HEK293 (cell line): ENCODE data around the gene TXLNA.

Experiments
- CTCF ChIA-PET: fragments of 350-600 bp; formaldehyde crosslinking; extraction: SDS; loops from one replicate; lab custom pipeline; 2021; ENCODE audit warnings: antibody characterized with exemption; lab: Yijun Ruan, JAX
- POLR2A ChIA-PET: fragments of 300-600 bp; formaldehyde crosslinking; extraction: SDS; loops from one replicate; lab custom pipeline; 2020; ENCODE audit warnings: antibody characterized with exemption, inconsistent platforms; lab: Yijun Ruan, JAX
- H3K27ac ChIP-seq: fragments of 200-500 bp; sonication (Bioruptor generic); 2 replicates; pipeline ENCODE4 v1.5.1; 2014; ENCODE audit warnings: low read depth, low read length, control low read depth, inconsistent platforms; ENCODE audit errors: extremely low read depth
- H3K36me3 ChIP-seq, 2 experiments: fragments of 200-500 bp in 1 of 2; sonication (Bioruptor generic) in 1 of 2; 1 replicate in 1 of 2; 2 replicates in 1 of 2; pipeline ENCODE4 v1.5.1; 2014 to 2017; ENCODE audit warnings: inconsistent platforms in 2 of 2, low read length in 2 of 2; ENCODE audit not compliant: control insufficient read depth in 2 of 2, insufficient read depth in 1 of 2
- H3K4me1 ChIP-seq: fragments of 200-500 bp; sonication (Bioruptor generic); 2 replicates; pipeline ENCODE4 v1.5.1; 2014; ENCODE audit warnings: mild to moderate bottlenecking, low read length, inconsistent platforms; ENCODE audit not compliant: control insufficient read depth, insufficient read depth
- H3K4me3 ChIP-seq: 2 replicates; pipeline ENCODE4 v1.5.1; 2011; ENCODE audit warnings: low read depth, mild to moderate bottlenecking, control low read depth, low read length, moderate library complexity
- H3K9me3 ChIP-seq: fragments of 200-500 bp; sonication (Bioruptor generic); 2 replicates; pipeline ENCODE4 v1.5.1; 2014; ENCODE audit warnings: low read depth, low read length, inconsistent platforms; ENCODE audit not compliant: control insufficient read depth, insufficient read depth
- EGR2 ChIP-seq: fragments of 450-650 bp; formaldehyde crosslinking; IDR thresholded peaks from 2 replicates; pipeline ENCODE4 v1.5.1; 2016; ENCODE audit warnings: low read depth, missing biosample characterization, missing genetic modification characterization
- SALL2 ChIP-seq: fragments of 450-650 bp; formaldehyde crosslinking; IDR thresholded peaks from 2 replicates; pipeline ENCODE4 v1.5.0; 2017; ENCODE audit warnings: missing biosample characterization, mild to moderate bottlenecking, missing genetic modification characterization, borderline replicate concordance
- SCRT2 ChIP-seq: fragments of 450-650 bp; formaldehyde crosslinking; IDR thresholded peaks from 2 replicates; pipeline ENCODE4 v1.5.1; 2016; ENCODE audit warnings: missing biosample characterization, missing genetic modification characterization
- TRIM28 ChIP-seq: IDR thresholded peaks from 2 replicates; pipeline ENCODE4 v1.6.1; 2011; ENCODE audit warnings: low read length, control low read depth, borderline replicate concordance
- ZBTB48 ChIP-seq: fragments of 450-650 bp; formaldehyde crosslinking; IDR thresholded peaks from 2 replicates; pipeline ENCODE4 v1.5.1; 2016; ENCODE audit warnings: missing biosample characterization, missing genetic modification characterization
- ZFHX2 ChIP-seq: fragments of 450-650 bp; formaldehyde crosslinking; conservative IDR thresholded peaks from 2 replicates; pipeline ENCODE4 v1.5.1; 2016; ENCODE audit warnings: missing biosample characterization, missing genetic modification characterization
- ZNF155 ChIP-seq: fragments of 450-650 bp; formaldehyde crosslinking; IDR thresholded peaks from 2 replicates; pipeline ENCODE4 v1.5.1; 2016; ENCODE audit warnings: missing biosample characterization, missing genetic modification characterization
- ZNF175 ChIP-seq: fragments of 450-650 bp; formaldehyde crosslinking; IDR thresholded peaks from 2 replicates; pipeline ENCODE4 v1.5.1; 2016; ENCODE audit warnings: missing biosample characterization, missing genetic modification characterization
- ZNF2 ChIP-seq: fragments of 450-650 bp; formaldehyde crosslinking; IDR thresholded peaks from 2 replicates; pipeline ENCODE4 v1.5.1; 2016; ENCODE audit warnings: missing biosample characterization, missing genetic modification characterization
- ZNF362 ChIP-seq: fragments of 450-650 bp; formaldehyde crosslinking; IDR thresholded peaks from 2 replicates; pipeline ENCODE4 v1.5.1; 2016; ENCODE audit warnings: missing biosample characterization, missing genetic modification characterization
- ZNF664 ChIP-seq: fragments of 450-650 bp; formaldehyde crosslinking; IDR thresholded peaks from 2 replicates; pipeline ENCODE4 v1.5.1; 2016; ENCODE audit warnings: missing biosample characterization, missing genetic modification characterization
- ZSCAN16 ChIP-seq: fragments of 450-650 bp; formaldehyde crosslinking; IDR thresholded peaks from 2 replicates; pipeline ENCODE4 v1.5.1; 2016; ENCODE audit warnings: missing biosample characterization, missing genetic modification characterization
- TF ChIP-seq, protein P1 (sequence below): fragments of 450-650 bp; formaldehyde crosslinking; IDR thresholded peaks from 2 replicates; pipeline ENCODE4 v1.5.1; 2016; ENCODE audit warnings: missing biosample characterization, missing genetic modification characterization
- TF ChIP-seq, protein P2 (sequence below): fragments of 450-650 bp; formaldehyde crosslinking; conservative IDR thresholded peaks from 2 replicates; pipeline ENCODE4 v1.5.1; 2016; ENCODE audit warnings: low read depth, missing biosample characterization, missing genetic modification characterization
- TF ChIP-seq, protein P3 (sequence below): fragments of 450-650 bp; formaldehyde crosslinking; IDR thresholded peaks from 2 replicates; pipeline ENCODE4 v1.5.1; 2016; ENCODE audit warnings: missing biosample characterization, missing genetic modification characterization

TXLNA gene

DNA sequence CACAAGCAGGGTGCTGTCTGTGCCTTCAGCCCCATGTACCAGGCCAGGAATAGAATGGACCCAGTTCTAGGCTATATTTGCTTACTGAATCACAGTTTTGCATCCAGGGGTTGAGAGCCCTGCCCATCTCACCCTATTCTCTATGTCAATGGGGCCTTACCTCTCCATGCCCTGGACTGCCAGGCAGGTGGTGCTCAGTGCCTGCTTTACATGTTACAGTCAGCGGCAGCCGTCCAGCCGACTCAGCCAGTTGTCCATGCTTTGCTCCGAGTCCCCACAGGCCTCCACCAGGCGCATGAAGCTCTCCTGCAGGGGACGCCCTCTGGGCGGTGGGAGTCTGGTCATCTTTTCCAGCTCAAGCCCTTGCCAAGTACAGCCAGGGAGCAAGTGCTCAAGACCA lies 55.3 kb downstream of the TXLNA start:
- ChIA-PET CTCF (no interaction called here), POLR2A (no interaction called here)
- H3K4me1 ChIP-seq, result no peaks in the 10 kb centered on the region

GRCh38 chr1:32239337-32239736 lies 59.9 kb downstream of the TXLNA start:
- CTCF ChIA-PET, result interaction anchor here (0.6 to 5.9 kb wide), 4 partner anchors 9 to 237 kb away, joined by 3 to 33 read pairs (median 6); partner anchors contain the start of gene FAM167B
- Histone ChIP-seq H3K27ac (no peak overlapping the region), H3K9me3 (no peaks in the 10 kb centered on the region), H3K4me1 (no peaks in the 10 kb centered on the region), H3K4me3 (no peak overlapping the region), H3K36me3 (peaks cover 0 to 6% of the 10 kb centered on the region in 2 experiments; a peak in 1 of 3 replicates)
- POLR2A ChIA-PET, result interaction anchor here (0.6 kb wide), 1 partner anchor 59 kb away, joined by 4 read pairs; no protein-coding TSS in a partner anchor
- TF ChIP-seq SCRT2 (tag by site-specific recombination) (no peak), SALL2 (tag by site-specific recombination) (no peak), EGR2 (tag by site-specific recombination) (no peak), ZSCAN16 (tag by site-specific recombination) (no peak), ZNF362 (tag by site-specific recombination) (no peak)
- TF ChIP-seq, protein P1, sequence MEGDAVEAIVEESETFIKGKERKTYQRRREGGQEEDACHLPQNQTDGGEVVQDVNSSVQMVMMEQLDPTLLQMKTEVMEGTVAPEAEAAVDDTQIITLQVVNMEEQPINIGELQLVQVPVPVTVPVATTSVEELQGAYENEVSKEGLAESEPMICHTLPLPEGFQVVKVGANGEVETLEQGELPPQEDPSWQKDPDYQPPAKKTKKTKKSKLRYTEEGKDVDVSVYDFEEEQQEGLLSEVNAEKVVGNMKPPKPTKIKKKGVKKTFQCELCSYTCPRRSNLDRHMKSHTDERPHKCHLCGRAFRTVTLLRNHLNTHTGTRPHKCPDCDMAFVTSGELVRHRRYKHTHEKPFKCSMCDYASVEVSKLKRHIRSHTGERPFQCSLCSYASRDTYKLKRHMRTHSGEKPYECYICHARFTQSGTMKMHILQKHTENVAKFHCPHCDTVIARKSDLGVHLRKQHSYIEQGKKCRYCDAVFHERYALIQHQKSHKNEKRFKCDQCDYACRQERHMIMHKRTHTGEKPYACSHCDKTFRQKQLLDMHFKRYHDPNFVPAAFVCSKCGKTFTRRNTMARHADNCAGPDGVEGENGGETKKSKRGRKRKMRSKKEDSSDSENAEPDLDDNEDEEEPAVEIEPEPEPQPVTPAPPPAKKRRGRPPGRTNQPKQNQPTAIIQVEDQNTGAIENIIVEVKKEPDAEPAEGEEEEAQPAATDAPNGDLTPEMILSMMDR (tag by site-specific recombination), result no peak
- TF ChIP-seq, protein P2, sequence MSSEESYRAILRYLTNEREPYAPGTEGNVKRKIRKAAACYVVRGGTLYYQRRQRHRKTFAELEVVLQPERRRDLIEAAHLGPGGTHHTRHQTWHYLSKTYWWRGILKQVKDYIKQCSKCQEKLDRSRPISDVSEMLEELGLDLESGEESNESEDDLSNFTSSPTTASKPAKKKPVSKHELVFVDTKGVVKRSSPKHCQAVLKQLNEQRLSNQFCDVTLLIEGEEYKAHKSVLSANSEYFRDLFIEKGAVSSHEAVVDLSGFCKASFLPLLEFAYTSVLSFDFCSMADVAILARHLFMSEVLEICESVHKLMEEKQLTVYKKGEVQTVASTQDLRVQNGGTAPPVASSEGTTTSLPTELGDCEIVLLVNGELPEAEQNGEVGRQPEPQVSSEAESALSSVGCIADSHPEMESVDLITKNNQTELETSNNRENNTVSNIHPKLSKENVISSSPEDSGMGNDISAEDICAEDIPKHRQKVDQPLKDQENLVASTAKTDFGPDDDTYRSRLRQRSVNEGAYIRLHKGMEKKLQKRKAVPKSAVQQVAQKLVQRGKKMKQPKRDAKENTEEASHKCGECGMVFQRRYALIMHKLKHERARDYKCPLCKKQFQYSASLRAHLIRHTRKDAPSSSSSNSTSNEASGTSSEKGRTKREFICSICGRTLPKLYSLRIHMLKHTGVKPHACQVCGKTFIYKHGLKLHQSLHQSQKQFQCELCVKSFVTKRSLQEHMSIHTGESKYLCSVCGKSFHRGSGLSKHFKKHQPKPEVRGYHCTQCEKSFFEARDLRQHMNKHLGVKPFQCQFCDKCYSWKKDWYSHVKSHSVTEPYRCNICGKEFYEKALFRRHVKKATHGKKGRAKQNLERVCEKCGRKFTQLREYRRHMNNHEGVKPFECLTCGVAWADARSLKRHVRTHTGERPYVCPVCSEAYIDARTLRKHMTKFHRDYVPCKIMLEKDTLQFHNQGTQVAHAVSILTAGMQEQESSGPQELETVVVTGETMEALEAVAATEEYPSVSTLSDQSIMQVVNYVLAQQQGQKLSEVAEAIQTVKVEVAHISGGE (tag by site-specific recombination), result no peak
- TF ChIP-seq, protein P3, sequence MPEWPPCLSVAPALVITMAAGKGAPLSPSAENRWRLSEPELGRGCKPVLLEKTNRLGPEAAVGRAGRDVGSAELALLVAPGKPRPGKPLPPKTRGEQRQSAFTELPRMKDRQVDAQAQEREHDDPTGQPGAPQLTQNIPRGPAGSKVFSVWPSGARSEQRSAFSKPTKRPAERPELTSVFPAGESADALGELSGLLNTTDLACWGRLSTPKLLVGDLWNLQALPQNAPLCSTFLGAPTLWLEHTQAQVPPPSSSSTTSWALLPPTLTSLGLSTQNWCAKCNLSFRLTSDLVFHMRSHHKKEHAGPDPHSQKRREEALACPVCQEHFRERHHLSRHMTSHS (tag by site-specific recombination), result no peak

More for the DNA sequence above, 55.3 kb downstream of the TXLNA start:
- Histone ChIP-seq H3K36me3 (peaks cover 8 to 37% of the 10 kb centered on the region in 2 experiments; a peak in 2 of 3 replicates), H3K4me3 (no peak overlapping the region), H3K9me3 (no peaks in the 10 kb centered on the region), H3K27ac (no peak overlapping the region)
- no peak for TF ChIP-seq TRIM28
- no peak for TF ChIP-seq ZNF175

GRCh38 chr1:32239790-32240139 lies 60.3 kb downstream of the TXLNA start:
- Histone ChIP-seq H3K4me1 (no peaks in the 10 kb centered on the region), H3K9me3 (no peaks in the 10 kb centered on the region), H3K27ac (no peak overlapping the region), H3K4me3 (no peak overlapping the region), H3K36me3 (peaks cover 0 to 1% of the 10 kb centered on the region in 2 experiments; a peak in 1 of 3 replicates)
- ChIA-PET POLR2A (interaction anchor here (1.6 kb wide), 1 partner anchor 60 kb away, joined by 5 read pairs; the partner anchor contains the start of gene TXLNA), CTCF (interaction anchor here (0.6 to 5.9 kb wide), 4 partner anchors 8 to 236 kb away, joined by 3 to 33 read pairs (median 6); partner anchors contain the start of gene FAM167B)
- no peak for TF ChIP-seq ZNF664 (tag by site-specific recombination)
- TF ChIP-seq ZBTB48, result peak; percentile 72; the same call in 1 of the 2 replicates
- no peak for TF ChIP-seq ZFHX2 (tag by site-specific recombination)
- TF ChIP-seq ZNF2 (tag by site-specific recombination), result no peak
- no peak for TF ChIP-seq ZNF155 (tag by site-specific recombination)
- TF ChIP-seq, all 188 proteins: peak for 1
